RPMI7951 (cell line): ENCODE measurements around the gene HMX3. TPM values are rescaled to one million over a fixed set of nuclear protein-coding genes. Genes with fewer than 3 reads are reported as not detected.
"Not testable (repeated sequence)": the region's sequence is repeated elsewhere in the genome, so short reads cannot be mapped to it uniquely, and the experiment has no call there.

Experiments used
- DNase-seq: peaks from one replicate; pipeline ENCODE4 v3.0.0-alpha.2; 2012; ENCODE audit warnings: low read depth
- total RNA-seq: library from RNA; depleted of rRNA; stranded (reverse); fragments of >200 nt; shearing (Covaris generic); gene quantifications from 2 replicates; pipeline ENCODE4 v1.2.3, GENCODE V29; 2014; rRNA removed

HMX3 gene
- total RNA-seq, 1 experiment from 2014 or later = not detected

DNA sequence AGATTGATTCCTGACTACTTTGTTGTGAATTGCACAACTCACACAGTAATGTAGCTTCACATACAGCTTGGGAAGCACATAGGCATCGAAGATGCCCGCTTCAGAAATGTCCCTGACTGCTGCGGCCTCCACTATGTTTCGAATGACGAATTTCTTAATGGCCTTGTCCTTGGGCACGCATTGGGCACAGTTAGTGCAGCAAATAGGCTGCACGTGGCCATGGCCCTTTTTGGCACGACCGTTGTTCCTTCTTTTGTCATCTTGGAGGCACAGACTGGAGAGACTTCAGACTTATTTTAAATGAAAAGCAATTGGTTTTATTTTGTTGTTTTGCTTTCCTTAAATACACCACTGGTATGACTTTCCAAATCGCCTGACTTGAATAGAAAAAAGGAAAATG lies 35.8 kb downstream of the HMX3 start:
- DNase-seq = not testable (repeated sequence)

DNA sequence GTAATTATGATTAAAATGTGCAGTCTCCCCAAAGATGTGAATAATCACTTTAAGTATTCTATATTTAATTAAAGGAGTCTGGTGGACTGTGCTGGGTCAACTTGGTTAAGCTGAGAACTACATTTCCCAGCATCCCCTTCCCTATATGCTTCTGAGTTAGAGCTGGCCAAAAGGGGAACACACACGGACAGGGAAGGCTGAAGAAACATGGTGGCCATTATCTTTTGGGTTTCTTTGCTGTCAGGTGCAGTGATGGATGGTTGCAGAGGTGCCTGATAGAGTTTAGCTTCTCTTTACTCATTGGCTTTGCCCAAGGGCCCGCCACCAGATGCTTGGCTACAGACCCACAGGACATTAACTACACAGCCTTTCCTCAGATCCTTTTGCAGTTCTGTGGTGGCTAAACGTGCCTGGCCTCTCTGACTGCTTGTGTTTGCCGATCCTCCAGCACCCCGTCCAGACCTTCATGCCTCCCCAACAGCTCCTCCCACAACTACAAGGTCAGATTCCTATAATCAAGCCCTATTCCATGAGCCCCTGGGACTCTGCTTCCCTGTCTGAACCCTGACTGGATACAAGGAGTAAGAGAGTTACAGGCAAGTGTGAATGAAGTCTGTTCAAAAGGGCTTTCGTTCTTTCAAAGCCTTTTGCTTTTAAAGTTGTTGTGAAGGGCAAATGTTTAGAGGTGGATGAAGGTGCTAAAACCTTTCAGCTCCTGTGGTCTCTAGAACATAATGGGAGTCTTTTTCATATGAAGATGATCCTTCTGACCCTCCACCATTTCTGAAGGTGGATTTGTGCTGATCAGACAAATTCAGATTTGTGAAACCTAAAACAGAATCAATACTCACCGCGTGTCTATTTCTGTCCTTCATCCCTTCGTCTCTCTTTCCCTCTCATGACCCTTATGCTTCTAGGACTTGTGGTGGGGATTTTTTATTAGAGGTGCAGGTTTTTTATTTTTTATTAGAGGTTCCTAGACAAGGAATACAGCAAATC lies 39.9 kb downstream of the HMX3 start:
- no peak for DNase-seq

DNA sequence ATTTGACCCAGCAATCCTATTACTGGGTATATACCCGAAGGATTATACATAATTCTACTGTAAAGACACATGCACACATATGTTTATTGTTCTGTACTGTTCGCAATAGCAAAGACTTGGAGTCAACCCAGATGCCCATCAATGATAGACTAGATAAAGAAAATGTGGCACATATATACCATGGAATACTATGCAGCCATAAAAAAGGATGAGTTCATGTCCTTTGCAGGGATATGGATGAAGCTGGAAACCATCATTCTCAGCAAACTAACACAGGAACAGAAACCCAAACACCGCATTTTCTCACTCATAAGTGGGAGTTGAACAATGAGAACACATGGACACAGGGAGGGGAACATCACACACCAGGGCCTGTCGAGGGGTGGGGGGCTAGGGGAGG lies 42.6 kb downstream of the HMX3 start:
- not testable (repeated sequence) for DNase-seq

DNA sequence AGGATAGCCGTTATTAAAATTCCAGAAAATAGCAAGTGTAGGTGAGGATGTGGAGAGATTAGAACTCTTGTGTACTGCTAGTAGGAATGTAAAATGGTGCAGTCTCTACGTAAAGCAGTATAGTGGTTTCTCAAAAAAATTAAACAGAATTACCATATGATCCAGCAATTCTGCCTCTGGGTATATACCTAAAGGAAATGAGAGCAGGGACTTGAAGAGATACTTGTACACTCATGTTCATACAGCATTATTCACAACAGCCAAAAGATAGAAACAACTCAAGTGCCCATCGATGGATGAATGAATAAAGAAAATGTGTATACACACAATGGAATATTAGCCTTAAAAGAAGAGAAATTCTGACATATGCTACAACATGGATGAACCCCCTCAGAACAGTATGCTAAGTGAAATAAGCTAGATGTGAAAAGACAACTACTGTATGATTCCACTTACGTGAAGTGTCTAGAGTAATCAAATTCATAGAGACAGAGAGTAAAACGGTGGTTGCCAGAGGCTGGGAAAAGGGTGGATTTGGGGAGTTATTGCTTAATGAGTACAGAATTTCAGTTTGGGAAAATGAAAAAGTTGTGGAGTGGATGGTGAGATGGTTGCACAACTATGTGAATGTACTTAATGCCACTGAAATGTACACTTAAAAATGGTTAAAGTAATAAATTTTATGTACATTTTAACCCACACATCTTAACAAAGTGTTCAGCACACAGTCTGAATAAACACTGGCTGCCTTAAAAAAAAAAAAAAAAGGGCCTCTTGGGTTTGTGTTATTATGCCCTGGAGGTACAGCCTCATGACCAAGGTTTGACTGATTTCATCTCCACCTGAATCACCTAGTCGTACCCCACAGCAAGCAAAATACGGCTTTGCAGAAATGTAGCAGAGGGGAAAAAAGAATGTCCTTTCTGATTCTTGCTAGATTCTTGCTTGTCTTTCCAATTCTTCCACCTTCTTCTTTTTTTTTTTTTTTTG lies 44.6 kb downstream of the HMX3 start:
- DNase-seq = no peak

DNA sequence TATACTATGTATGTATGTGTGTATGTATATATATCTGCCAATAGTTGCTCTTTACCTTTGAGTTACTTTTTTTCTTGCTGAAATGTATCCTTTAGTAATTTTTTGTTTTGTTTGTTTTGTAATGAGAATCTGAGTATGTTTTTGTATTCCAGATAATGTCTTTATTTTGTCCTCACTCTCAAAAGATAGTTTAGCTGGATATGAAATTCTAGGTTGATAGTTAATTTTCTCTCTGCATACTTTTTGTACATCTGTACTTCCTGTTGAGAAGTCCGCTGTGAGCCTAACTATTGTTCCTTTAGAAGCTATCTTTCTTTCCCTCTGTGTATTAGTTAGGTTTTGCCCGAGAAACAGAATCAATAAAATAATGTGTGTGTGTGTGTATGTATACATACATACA lies 48.0 kb downstream of the HMX3 start:
- DNase-seq = no peak

DNA sequence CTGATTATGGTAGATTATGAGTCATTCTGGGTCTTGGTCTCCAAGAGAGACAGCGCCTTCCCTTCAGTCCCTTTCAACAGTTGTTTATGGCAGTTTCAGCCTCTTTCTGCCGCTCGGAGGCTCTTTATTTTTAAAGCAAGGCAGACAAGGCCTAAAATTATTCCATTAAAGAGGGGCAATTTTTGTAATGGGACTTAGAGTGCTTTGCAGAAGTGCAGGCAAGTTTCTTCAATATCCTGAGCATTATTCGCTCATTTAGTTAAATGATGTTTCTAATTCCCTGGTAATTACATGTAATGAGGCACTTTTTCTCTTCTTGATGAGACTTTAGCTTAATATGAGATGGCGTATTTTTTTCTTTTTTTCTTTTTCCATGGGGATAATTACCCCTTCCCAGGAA lies 52.0 kb downstream of the HMX3 start:
- DNase-seq = no peak

Other genes starting within 250 kb of the HMX3 start
- gene FAM24A, start 225.4 kb upstream of the HMX3 start, total RNA-seq = not detected in 2 replicates
- gene C10orf88, start 181.7 kb upstream of the HMX3 start, total RNA-seq = 6.1 and 6.4 TPM in 2 replicates
- 7.4 and 8.5 TPM in 2 replicates for gene PSTK, start 155.6 kb upstream of the HMX3 start, total RNA-seq
- gene IKZF5, start 127.2 kb upstream of the HMX3 start, total RNA-seq = 2.6 and 4.4 TPM in 2 replicates
- gene ACADSB, start 127.0 kb upstream of the HMX3 start, total RNA-seq = 3.8 and 4.2 TPM in 2 replicates
- 0.10 TPM in 1 of 2 replicates, not detected in the other for gene HMX2, start 12.2 kb downstream of the HMX3 start, total RNA-seq
- 234 and 262 TPM in 2 replicates for gene BUB3, start 18.4 kb downstream of the HMX3 start, total RNA-seq